ENCODE results near the gene ARID3B. TPM values are rescaled to one million over a fixed set of nuclear protein-coding genes. Genes with fewer than 3 reads are reported as not detected.

The ARID3B gene
- total RNA-seq, 1 experiment from 2014 or later, result 12.7 TPM

GRCh38 chr15:74523982-74524381 is 17.0 kb upstream of the ARID3B start:
- Histone ChIP-seq H3K36me3 (ENCODE audit: control insufficient read depth, insufficient read depth, low read length) (no peaks in the 10 kb centered on the region), H3K27me3 (ENCODE audit: control insufficient read depth, insufficient read depth, low read length) (no peaks in the 10 kb centered on the region), H3K27ac (ENCODE audit: low read length) (no peak overlapping the region), H3K9me3 (ENCODE audit: control insufficient read depth, insufficient read depth, low read depth, low read length) (no peaks in the 10 kb centered on the region), H3K4me1 (ENCODE audit: control insufficient read depth, insufficient read depth, low read length) (no peaks in the 10 kb centered on the region), H3K4me3 (ENCODE audit: low read depth in 2 of 2, low read length in 2 of 2) (no peak overlapping the region)
- in situ Hi-C loops (cut with HindIII; ENCODE audit: low pct_unique_long_range_greater_than_20kb, low sequenced_read_pairs) (no loop called here), intact Hi-C loops (cut with micrococcal nuclease; ENCODE audit: unreplicated experiment) (no loop called here)
- DNase-seq (ENCODE audit: low read depth, low spot score) (no peak), ATAC-seq (no peak)
- BruUV-seq (replicated peaks), result no TSS peak
- ChIA-PET POLR2A (no interaction called here), CTCF (no interaction called here)
- no peak for TF ChIP-seq SIN3A (IDR thresholded peaks at IDR 0.05; ENCODE audit: borderline replicate concordance, insufficient read depth, low read depth, low read length)
- no peak for TF ChIP-seq TCF7L2 (IDR thresholded peaks at IDR 0.05; ENCODE audit: low read depth, low read length)
- TF ChIP-seq, protein P1, sequence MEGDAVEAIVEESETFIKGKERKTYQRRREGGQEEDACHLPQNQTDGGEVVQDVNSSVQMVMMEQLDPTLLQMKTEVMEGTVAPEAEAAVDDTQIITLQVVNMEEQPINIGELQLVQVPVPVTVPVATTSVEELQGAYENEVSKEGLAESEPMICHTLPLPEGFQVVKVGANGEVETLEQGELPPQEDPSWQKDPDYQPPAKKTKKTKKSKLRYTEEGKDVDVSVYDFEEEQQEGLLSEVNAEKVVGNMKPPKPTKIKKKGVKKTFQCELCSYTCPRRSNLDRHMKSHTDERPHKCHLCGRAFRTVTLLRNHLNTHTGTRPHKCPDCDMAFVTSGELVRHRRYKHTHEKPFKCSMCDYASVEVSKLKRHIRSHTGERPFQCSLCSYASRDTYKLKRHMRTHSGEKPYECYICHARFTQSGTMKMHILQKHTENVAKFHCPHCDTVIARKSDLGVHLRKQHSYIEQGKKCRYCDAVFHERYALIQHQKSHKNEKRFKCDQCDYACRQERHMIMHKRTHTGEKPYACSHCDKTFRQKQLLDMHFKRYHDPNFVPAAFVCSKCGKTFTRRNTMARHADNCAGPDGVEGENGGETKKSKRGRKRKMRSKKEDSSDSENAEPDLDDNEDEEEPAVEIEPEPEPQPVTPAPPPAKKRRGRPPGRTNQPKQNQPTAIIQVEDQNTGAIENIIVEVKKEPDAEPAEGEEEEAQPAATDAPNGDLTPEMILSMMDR (IDR thresholded peaks at IDR 0.05), result no peak
- TF ChIP-seq, protein P2, sequence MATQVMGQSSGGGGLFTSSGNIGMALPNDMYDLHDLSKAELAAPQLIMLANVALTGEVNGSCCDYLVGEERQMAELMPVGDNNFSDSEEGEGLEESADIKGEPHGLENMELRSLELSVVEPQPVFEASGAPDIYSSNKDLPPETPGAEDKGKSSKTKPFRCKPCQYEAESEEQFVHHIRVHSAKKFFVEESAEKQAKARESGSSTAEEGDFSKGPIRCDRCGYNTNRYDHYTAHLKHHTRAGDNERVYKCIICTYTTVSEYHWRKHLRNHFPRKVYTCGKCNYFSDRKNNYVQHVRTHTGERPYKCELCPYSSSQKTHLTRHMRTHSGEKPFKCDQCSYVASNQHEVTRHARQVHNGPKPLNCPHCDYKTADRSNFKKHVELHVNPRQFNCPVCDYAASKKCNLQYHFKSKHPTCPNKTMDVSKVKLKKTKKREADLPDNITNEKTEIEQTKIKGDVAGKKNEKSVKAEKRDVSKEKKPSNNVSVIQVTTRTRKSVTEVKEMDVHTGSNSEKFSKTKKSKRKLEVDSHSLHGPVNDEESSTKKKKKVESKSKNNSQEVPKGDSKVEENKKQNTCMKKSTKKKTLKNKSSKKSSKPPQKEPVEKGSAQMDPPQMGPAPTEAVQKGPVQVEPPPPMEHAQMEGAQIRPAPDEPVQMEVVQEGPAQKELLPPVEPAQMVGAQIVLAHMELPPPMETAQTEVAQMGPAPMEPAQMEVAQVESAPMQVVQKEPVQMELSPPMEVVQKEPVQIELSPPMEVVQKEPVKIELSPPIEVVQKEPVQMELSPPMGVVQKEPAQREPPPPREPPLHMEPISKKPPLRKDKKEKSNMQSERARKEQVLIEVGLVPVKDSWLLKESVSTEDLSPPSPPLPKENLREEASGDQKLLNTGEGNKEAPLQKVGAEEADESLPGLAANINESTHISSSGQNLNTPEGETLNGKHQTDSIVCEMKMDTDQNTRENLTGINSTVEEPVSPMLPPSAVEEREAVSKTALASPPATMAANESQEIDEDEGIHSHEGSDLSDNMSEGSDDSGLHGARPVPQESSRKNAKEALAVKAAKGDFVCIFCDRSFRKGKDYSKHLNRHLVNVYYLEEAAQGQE (IDR thresholded peaks at IDR 0.05; ENCODE audit: insufficient read depth in 1 of 2, low read depth in 2 of 2, low read length in 1 of 2), result no peak
- no peak for TF ChIP-seq POLR2AphosphoS5 (IDR thresholded peaks at IDR 0.05; ENCODE audit: low read depth, low read length)

DNA sequence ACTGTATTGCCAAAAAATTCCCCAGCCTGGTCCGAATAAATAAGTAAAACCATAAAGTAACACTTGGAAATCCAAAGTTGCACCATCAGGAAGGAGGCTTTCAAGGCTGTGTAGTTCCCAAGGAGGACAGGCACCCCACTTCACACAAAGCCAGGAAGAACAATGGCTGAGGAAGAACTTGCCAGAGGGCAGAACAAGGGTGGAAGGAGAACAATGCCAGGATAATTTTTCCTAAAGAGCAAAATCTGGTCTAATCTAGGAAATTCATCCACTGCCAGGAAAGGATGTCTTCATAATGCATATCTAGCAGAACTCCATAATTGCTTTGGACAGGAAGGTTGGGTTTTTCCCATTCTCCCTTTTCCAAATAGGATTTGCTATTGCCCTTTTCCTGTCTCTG is 15.7 kb upstream of the ARID3B start:
- ChIA-PET POLR2A (no interaction called here), CTCF (no interaction called here)
- Histone ChIP-seq H3K36me3 (ENCODE audit: control insufficient read depth, insufficient read depth, low read length) (no peaks in the 10 kb centered on the region), H3K4me3 (ENCODE audit: low read depth in 2 of 2, low read length in 2 of 2) (no peak overlapping the region), H3K9me3 (ENCODE audit: control insufficient read depth, insufficient read depth, low read depth, low read length) (no peaks in the 10 kb centered on the region), H3K4me1 (ENCODE audit: control insufficient read depth, insufficient read depth, low read length) (no peaks in the 10 kb centered on the region), H3K27ac (ENCODE audit: low read length) (0 out of 2 replicates have a peak overlapping the region, but pooled peaks have one; percentile 11), H3K27me3 (ENCODE audit: control insufficient read depth, insufficient read depth, low read length) (no peaks in the 10 kb centered on the region)
- TF ChIP-seq, protein P2 (IDR thresholded peaks at IDR 0.05; ENCODE audit: insufficient read depth in 1 of 2, low read depth in 2 of 2, low read length in 1 of 2), result no peak
- TF ChIP-seq, protein P1 (IDR thresholded peaks at IDR 0.05), result no peak
- TF ChIP-seq SIN3A (IDR thresholded peaks at IDR 0.05; ENCODE audit: borderline replicate concordance, insufficient read depth, low read depth, low read length) (no peak), POLR2AphosphoS5 (IDR thresholded peaks at IDR 0.05; ENCODE audit: low read depth, low read length) (no peak), TCF7L2 (IDR thresholded peaks at IDR 0.05; ENCODE audit: low read depth, low read length) (no peak)
- ATAC-seq (no peak), DNase-seq (ENCODE audit: low read depth, low spot score) (no peak)
- BruUV-seq (replicated peaks), result no TSS peak
- in situ Hi-C loops (cut with HindIII; ENCODE audit: low pct_unique_long_range_greater_than_20kb, low sequenced_read_pairs), result no loop called here
- intact Hi-C loops (cut with micrococcal nuclease; ENCODE audit: unreplicated experiment), result no loop called here

Data from Panc1 (cell line).